ENCODE results near the gene FOLR1. TPM values are rescaled to one million over a fixed set of nuclear protein-coding genes. Genes with fewer than 3 reads are reported as not detected.

Gene FOLR1
- polyA plus RNA-seq, 4 donors: 44.9 to 64.6 (median 53.2) TPM

- DNase-seq (ENCODE audit: low read depth in 4 of 4, low spot score in 3 of 4): no peak
Observed at GRCh38 chr11:72245263-72245816, 53.4 kb downstream of the FOLR1 start.

Other genes with a start within 250 kb of the FOLR1 start
- 1 to 10 TPM; 7.8 to 9.9 (median 9.2) TPM for gene IL18BP, start 193.2 kb upstream of the FOLR1 start, polyA plus RNA-seq (ENCODE audit: insufficient read length in 4 of 4)
- 100 to 1,000 TPM; 253 to 272 (median 263) TPM for gene NUMA1, start 111.6 kb upstream of the FOLR1 start, polyA plus RNA-seq (ENCODE audit: insufficient read length in 4 of 4)
- gene LRRC51, start 111.3 kb upstream of the FOLR1 start, polyA plus RNA-seq (ENCODE audit: insufficient read length in 4 of 4): 10 to 100 TPM; 20.1 to 26.2 (median 22.6) TPM
- gene LAMTOR1, start 88.8 kb upstream of the FOLR1 start, polyA plus RNA-seq (ENCODE audit: insufficient read length in 4 of 4): 100 to 1,000 TPM; 111 to 121 (median 114) TPM
- gene TOMT, start 86.2 kb upstream of the FOLR1 start, polyA plus RNA-seq (ENCODE audit: insufficient read length in 4 of 4): not detected
- gene ANAPC15, start 79.4 kb upstream of the FOLR1 start, polyA plus RNA-seq (ENCODE audit: insufficient read length in 4 of 4): 10 to 100 TPM; 47.2 to 56.9 (median 53.0) TPM
- gene FOLR3, start 56.4 kb upstream of the FOLR1 start, polyA plus RNA-seq (ENCODE audit: insufficient read length in 4 of 4): 1 to 10 TPM; 1.8 to 2.7 (median 2.0) TPM
- gene FOLR2, start 24.7 kb downstream of the FOLR1 start, polyA plus RNA-seq (ENCODE audit: insufficient read length in 4 of 4): 10 to 100 TPM in 3 of 4 donors, 1 to 10 TPM in 1; 9.6 to 11.7 (median 11.2) TPM
- gene INPPL1, start 32.6 kb downstream of the FOLR1 start, polyA plus RNA-seq (ENCODE audit: insufficient read length in 4 of 4): 100 to 1,000 TPM; 131 to 171 (median 145) TPM
- under 1 TPM in 1 of 4 donors, not detected in 3; 0.49 TPM for gene PHOX2A, start 52.0 kb downstream of the FOLR1 start, polyA plus RNA-seq (ENCODE audit: insufficient read length in 4 of 4)
- gene CLPB, start 242.4 kb downstream of the FOLR1 start, polyA plus RNA-seq (ENCODE audit: insufficient read length in 4 of 4): 10 to 100 TPM; 10.8 to 12.1 (median 11.5) TPM